ENCODE data around the gene IGFL4.

DNA sequence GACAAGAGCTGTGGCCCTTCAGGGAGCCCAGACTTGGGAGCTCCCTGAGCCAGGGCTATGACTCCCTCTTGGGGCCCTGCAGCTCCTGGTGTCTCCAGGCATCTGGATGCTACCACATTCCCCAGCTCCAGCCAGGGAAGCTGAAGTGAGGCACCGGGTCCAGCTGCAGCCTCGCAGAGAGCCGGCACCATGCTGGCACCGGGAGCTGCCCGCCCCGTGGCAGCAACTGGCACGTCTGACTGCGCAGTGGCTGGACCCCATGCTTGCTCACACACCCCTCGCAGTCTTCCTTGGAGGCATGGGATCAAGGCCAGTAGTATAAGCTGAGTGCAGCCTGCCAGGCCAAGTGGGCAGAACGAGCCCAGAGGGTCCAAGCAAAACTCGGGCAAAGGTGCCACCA lies 7.4 kb downstream of the IGFL4 start:
- TF ChIP-seq CHD2 (IDR thresholded peaks at IDR 0.05; ENCODE audit: borderline replicate concordance, low read depth, low read length) = no peak
- TF ChIP-seq, protein P1, sequence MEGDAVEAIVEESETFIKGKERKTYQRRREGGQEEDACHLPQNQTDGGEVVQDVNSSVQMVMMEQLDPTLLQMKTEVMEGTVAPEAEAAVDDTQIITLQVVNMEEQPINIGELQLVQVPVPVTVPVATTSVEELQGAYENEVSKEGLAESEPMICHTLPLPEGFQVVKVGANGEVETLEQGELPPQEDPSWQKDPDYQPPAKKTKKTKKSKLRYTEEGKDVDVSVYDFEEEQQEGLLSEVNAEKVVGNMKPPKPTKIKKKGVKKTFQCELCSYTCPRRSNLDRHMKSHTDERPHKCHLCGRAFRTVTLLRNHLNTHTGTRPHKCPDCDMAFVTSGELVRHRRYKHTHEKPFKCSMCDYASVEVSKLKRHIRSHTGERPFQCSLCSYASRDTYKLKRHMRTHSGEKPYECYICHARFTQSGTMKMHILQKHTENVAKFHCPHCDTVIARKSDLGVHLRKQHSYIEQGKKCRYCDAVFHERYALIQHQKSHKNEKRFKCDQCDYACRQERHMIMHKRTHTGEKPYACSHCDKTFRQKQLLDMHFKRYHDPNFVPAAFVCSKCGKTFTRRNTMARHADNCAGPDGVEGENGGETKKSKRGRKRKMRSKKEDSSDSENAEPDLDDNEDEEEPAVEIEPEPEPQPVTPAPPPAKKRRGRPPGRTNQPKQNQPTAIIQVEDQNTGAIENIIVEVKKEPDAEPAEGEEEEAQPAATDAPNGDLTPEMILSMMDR (IDR thresholded peaks at IDR 0.05 in 2 of 3, conservative IDR thresholded peaks at IDR 0.05 in 1 of 3; ENCODE audit: control insufficient read depth in 2 of 3, extremely low read depth in 1 of 3, insufficient read depth in 1 of 3, low read depth in 3 of 3, low read length in 3 of 3) = no peak
- TF ChIP-seq CBX3 (IDR thresholded peaks at IDR 0.05; ENCODE audit: borderline replicate concordance, low read depth) = no peak
- no peak for TF ChIP-seq CREM (IDR thresholded peaks at IDR 0.05; ENCODE audit: low read depth)
- TF ChIP-seq STAT1 (conservative IDR thresholded peaks at IDR 0.05) = no peak
- TF ChIP-seq ZZZ3 (IDR thresholded peaks at IDR 0.05; ENCODE audit: control insufficient read depth, insufficient read length, low read depth) = no peak
- TF ChIP-seq HDAC2 (IDR thresholded peaks at IDR 0.05) = no peak
- TF ChIP-seq, protein P2, sequence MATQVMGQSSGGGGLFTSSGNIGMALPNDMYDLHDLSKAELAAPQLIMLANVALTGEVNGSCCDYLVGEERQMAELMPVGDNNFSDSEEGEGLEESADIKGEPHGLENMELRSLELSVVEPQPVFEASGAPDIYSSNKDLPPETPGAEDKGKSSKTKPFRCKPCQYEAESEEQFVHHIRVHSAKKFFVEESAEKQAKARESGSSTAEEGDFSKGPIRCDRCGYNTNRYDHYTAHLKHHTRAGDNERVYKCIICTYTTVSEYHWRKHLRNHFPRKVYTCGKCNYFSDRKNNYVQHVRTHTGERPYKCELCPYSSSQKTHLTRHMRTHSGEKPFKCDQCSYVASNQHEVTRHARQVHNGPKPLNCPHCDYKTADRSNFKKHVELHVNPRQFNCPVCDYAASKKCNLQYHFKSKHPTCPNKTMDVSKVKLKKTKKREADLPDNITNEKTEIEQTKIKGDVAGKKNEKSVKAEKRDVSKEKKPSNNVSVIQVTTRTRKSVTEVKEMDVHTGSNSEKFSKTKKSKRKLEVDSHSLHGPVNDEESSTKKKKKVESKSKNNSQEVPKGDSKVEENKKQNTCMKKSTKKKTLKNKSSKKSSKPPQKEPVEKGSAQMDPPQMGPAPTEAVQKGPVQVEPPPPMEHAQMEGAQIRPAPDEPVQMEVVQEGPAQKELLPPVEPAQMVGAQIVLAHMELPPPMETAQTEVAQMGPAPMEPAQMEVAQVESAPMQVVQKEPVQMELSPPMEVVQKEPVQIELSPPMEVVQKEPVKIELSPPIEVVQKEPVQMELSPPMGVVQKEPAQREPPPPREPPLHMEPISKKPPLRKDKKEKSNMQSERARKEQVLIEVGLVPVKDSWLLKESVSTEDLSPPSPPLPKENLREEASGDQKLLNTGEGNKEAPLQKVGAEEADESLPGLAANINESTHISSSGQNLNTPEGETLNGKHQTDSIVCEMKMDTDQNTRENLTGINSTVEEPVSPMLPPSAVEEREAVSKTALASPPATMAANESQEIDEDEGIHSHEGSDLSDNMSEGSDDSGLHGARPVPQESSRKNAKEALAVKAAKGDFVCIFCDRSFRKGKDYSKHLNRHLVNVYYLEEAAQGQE (IDR thresholded peaks at IDR 0.05; ENCODE audit: low read depth, low read length) = no peak
- no peak for TF ChIP-seq RUNX3 (IDR thresholded peaks at IDR 0.05; ENCODE audit: low read length)

Data from GM12878 (cell line).